NCI-H2107 (cell line): Measurements from ENCODE around the gene CNNM4.
A peak's percentile ranks its signal among the peaks of the same experiment; 100 is the strongest.

Experiments
- DNase-seq: peaks from one replicate; lab custom pipeline; 2025; lab: John Stamatoyannopoulos, UW

The CNNM4 gene

GRCh38 chr2:96810783-96811192 is 50.1 kb downstream of the CNNM4 start:
- no peak for DNase-seq

- DNase-seq, result no peak
Observed at GRCh38 chr2:96811917-96812316, 51.2 kb downstream of the CNNM4 start.

- no peak for DNase-seq
Observed at GRCh38 chr2:96813656-96814055, 53.0 kb downstream of the CNNM4 start.

- no peak for DNase-seq
Observed at GRCh38 chr2:96815326-96816126, 54.8 kb downstream of the CNNM4 start.

- peak; percentile 86 for DNase-seq
Observed at GRCh38 chr2:96816127-96816835, 55.6 kb downstream of the CNNM4 start, which contains the start of gene CNNM3. CNNM3 (plus strand) TSS chr2:96816268; CDS start chr2:96816278, 10 bp downstream.

GRCh38 chr2:96816836-96817702 is 56.4 kb downstream of the CNNM4 start:
- DNase-seq, result no peak

- no peak for DNase-seq
Observed at GRCh38 chr2:96817882-96818281, 57.2 kb downstream of the CNNM4 start.

GRCh38 chr2:96819128-96819875 is 58.6 kb downstream of the CNNM4 start:
- no peak for DNase-seq

- DNase-seq, result no peak
Observed at GRCh38 chr2:96819876-96820511, 59.3 kb downstream of the CNNM4 start.

GRCh38 chr2:96821113-96821675 is 60.5 kb downstream of the CNNM4 start:
- no peak for DNase-seq

- DNase-seq, result no peak
Observed at GRCh38 chr2:96822786-96823185, 62.1 kb downstream of the CNNM4 start.

- DNase-seq, result no peak
Observed at GRCh38 chr2:96823198-96823597, 62.5 kb downstream of the CNNM4 start.

- DNase-seq, result no peak
Observed at GRCh38 chr2:96824079-96824870, 63.6 kb downstream of the CNNM4 start.

- DNase-seq, result no peak
Observed at GRCh38 chr2:96825057-96825456, 64.4 kb downstream of the CNNM4 start.

GRCh38 chr2:96826546-96827278 is 66.0 kb downstream of the CNNM4 start:
- no peak for DNase-seq

GRCh38 chr2:96828436-96828835 is 67.7 kb downstream of the CNNM4 start:
- no peak for DNase-seq

GRCh38 chr2:96828874-96829273 is 68.2 kb downstream of the CNNM4 start:
- DNase-seq, result no peak

- no peak for DNase-seq
Observed at GRCh38 chr2:96830044-96830562, 69.4 kb downstream of the CNNM4 start.

- DNase-seq, result no peak
Observed at GRCh38 chr2:96831679-96832078, 71.0 kb downstream of the CNNM4 start.
